K562 (cell line): ENCODE results near the gene AKT2.

Source experiments
- TEAD4 ChIP-seq, 2 experiments: sonication (generic) in 1 of 2; formaldehyde crosslinking in 1 of 2; IDR thresholded peaks; 2 replicates each; pipeline versions ENCODE4 v1.6.1 to v1.8.0; 2012 to 2022; ENCODE audit warnings: borderline replicate concordance in 1 of 2, inconsistent platforms in 1 of 2, low read length in 1 of 2, mild to moderate bottlenecking in 1 of 2, missing genetic modification reagents in 1 of 2
- TF ChIP-seq, protein P1 (sequence below): fragments of 250-450 bp; sonication (Bioruptor Pico); IDR thresholded peaks from 2 replicates; pipeline ENCODE4 v1.9.0; 2021; ENCODE audit warnings: mild to moderate bottlenecking

DNA sequence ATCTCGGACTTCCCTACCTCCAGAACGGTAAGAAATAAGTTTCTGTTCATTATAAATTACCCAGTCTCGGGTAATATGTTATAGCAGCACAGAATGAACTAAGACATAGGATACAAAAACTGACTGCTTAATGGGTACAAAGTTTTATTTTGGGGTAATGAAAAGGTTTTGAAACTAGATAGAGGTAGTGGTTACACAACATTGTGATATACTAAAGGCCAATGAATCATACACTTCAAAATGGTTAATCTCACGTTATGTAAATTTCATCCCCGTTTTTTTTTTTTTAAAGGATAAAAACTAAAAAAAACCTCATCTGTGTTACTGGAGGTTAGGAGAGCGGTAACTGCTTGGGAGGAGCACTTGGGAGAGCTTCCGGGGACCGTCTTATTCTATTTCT is 23.5 kb downstream of the AKT2 start:
- TF ChIP-seq, protein P1, sequence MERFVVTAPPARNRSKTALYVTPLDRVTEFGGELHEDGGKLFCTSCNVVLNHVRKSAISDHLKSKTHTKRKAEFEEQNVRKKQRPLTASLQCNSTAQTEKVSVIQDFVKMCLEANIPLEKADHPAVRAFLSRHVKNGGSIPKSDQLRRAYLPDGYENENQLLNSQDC (CRISPR knock-in tag), result no peak
- no peak for TF ChIP-seq TEAD4 (IDR thresholded peaks at IDR 0.05; ENCODE audit: low read length)
- no peak for TF ChIP-seq TEAD4 (CRISPR knock-in tag; IDR thresholded peaks at IDR 0.05; ENCODE audit: borderline replicate concordance)
